Pancreas (tissue), 10 donors: ENCODE results near the gene TIMP3. TPM values are rescaled to one million over a fixed set of nuclear protein-coding genes. Genes with fewer than 3 reads are reported as not detected.

Source experiments
- ATAC-seq, 4 donors: fragments of 200-7000 bp; cut with Tn5 transposase; one replicate each; pipeline versions ENCODE4 v1.8.0 to v1.9.1; 2020; ENCODE audit warnings: mild to moderate bottlenecking in 4 of 4, moderate library complexity in 4 of 4
- DNase-seq, 6 donors: peaks; one replicate each; pipeline ENCODE4 v3.0.0-alpha.2; 2020
- FAIRE-seq: peaks from 2 replicates; lab custom pipeline; 2012; peaks lifted over from hg19 to GRCh38; lab: Jason Lieb, UNC
- H3K27ac ChIP-seq, 4 donors: fragments of 200-600 bp; sonication (generic); 1 replicate in 3 of 4; 2 replicates in 1 of 4; pipeline versions ENCODE4 v1.5.0 to v1.8.0; 2020
- H3K27me3 ChIP-seq, 4 donors: fragments of 200-600 bp; one replicate each; pipeline ENCODE4 v1.8.0; 2021
- H3K36me3 ChIP-seq, 3 donors: fragments of 200-600 bp; sonication (generic) in 1 of 3; one replicate each; pipeline versions ENCODE4 v1.5.0 to v1.8.0; 2020 to 2021
- H3K4me1 ChIP-seq, 3 donors: fragments of 200-600 bp; one replicate each; pipeline ENCODE4 v1.8.0; 2021
- H3K4me3 ChIP-seq, 4 donors: fragments of 200-600 bp; sonication (generic) in 2 of 4; one replicate each; pipeline versions ENCODE4 v1.5.0 to v1.8.0; 2020 to 2021
- H3K9me3 ChIP-seq, 4 donors: fragments of 200-600 bp; one replicate each; pipeline ENCODE4 v1.8.0; 2021
- WGBS, 2 donors: extraction: QIAGEN DNeasy Blood & Tissue Kit; methylation state at CpG; one replicate each; pipeline ENCODE4 v1.1.7; 2013; 5-methylcytosine and 5-hydroxymethylcytosine counted together
- intact Hi-C, 3 donors: fragments of 100-400 bp; cut with DNase I; formaldehyde crosslinking; loops; one replicate each; pipeline versions ENCODE4 v1.11.1 to v1.14.2; 2022
- polyA plus RNA-seq, 2 donors: library from polyadenylated mRNA; stranded (reverse); fragments of 200-250 nt; gene quantifications; one replicate each; pipeline ENCODE4 v1.2.3, GENCODE V29; 2013
- total RNA-seq, 6 donors: library from RNA; stranded (reverse); fragmentation: NEBNext Ultra II Directional in 4 of 6; extraction: Animal tissue kit (Norgen Biotek cat#: 25700) in 4 of 6; gene quantifications; one replicate each; pipeline versions ENCODE4 v1.2.1 to v1.2.4, GENCODE V29; 2021 to 2023
- TF ChIP-seq, protein P1 (sequence below), 4 donors: fragments of 200-600 bp; sonication (generic) in 3 of 4; IDR thresholded peaks; one replicate each; pipeline versions ENCODE4 v1.5.0 to v1.8.0; 2021; ENCODE audit warnings: antibody characterized with exemption in 4 of 4
- donor health status: healthy with polysubstance abuse.
- donor health status: DM: no; HTN: no; CAD: no; lungs with moderate emphysema.
- donor health status: DM: no; HTN: no; CAD: no.
- donor health status: control.
- donor health status: control.
- donor health status: Bipolar disorder and iron deficiency.
- donor health status: DM: yes; HTN: yes; CAD: no.
- donor health status: DM: no; HTN: no; CAD: no.
- donor health status: DM: no; HTN: no; CAD: no.
- donor health status: DM: yes; HTN: yes; CAD: no.

Gene TIMP3
- total and polyA plus RNA-seq, 8 donors = 14.0 to 87.0 (median 48.2) TPM

DNA sequence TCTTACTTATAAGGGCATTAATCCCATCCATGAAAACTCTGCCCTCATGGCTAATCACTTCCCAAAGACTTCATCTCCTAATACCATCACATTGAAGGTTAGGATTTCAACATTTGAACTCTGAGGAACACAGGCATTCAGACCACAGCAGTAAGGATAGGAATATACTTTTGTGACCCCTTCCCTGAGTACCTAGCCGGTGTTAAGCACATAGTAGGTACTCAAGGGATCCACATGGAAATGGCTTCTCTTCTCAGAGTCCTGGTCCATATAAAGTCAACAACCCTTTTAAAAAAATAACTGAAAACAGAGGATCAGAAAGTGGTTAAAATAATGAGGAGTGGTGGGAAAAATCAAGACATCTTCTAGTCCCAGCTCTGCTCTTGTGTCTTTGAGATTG, 78.0 kb downstream of the TIMP3 start:
- FAIRE-seq (no peak), DNase-seq (no peak), ATAC-seq (no peak)
- intact Hi-C loops = no loop called here
- Histone ChIP-seq H3K9me3 (no peaks in the 10 kb centered on the region), H3K4me3 (no peak overlapping the region), H3K27ac (no peak overlapping the region), H3K4me1 (no peaks in the 10 kb centered on the region), H3K36me3 (no peaks in the 10 kb centered on the region), H3K27me3 (no peaks in the 10 kb centered on the region)
- WGBS, 2 donors = 40 to 53% methylated on average over 1 of the region's 1 CpG
- TF ChIP-seq, protein P1, sequence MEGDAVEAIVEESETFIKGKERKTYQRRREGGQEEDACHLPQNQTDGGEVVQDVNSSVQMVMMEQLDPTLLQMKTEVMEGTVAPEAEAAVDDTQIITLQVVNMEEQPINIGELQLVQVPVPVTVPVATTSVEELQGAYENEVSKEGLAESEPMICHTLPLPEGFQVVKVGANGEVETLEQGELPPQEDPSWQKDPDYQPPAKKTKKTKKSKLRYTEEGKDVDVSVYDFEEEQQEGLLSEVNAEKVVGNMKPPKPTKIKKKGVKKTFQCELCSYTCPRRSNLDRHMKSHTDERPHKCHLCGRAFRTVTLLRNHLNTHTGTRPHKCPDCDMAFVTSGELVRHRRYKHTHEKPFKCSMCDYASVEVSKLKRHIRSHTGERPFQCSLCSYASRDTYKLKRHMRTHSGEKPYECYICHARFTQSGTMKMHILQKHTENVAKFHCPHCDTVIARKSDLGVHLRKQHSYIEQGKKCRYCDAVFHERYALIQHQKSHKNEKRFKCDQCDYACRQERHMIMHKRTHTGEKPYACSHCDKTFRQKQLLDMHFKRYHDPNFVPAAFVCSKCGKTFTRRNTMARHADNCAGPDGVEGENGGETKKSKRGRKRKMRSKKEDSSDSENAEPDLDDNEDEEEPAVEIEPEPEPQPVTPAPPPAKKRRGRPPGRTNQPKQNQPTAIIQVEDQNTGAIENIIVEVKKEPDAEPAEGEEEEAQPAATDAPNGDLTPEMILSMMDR (IDR thresholded peaks at IDR 0.05) = no peak

DNA sequence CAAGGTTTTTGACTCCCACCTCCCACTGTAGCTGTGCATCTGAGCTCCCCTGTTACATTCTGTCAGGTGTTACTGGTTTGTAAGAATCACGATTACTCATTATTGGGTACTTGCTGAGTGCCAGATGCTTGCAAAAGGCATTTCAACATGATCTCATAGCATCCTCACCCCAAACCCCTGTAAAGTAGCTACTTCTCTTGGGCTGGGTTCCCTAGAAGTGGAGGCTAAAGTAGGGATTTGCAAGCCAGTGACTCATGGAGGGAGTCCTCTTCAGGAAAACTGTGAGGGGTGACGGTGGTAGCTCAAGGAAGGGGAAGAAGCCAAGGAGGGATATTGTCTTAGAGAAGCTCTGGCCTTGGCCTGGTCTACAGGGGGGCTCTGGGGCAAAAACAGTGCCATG, 78.6 kb downstream of the TIMP3 start:
- no peaks in the 10 kb centered on the region for H3K36me3 ChIP-seq

DNA sequence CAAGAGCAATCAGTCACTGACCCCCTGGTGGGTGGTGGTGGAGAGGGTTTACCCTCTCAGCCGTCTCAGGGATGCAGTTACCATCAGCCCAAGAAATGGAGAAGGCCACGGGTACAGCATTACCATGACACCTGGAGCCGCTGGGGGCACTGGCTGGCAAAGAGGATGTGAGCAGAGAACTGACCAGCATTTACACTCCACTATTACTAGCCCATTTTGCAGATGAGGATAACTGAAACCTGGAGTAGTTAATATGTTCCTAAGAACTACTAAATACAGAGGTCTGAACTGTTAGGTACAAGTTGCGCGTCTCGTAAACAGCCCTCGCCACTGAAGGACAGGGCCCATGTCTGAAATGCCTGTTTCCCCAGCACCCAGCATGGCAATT, 79.0 kb downstream of the TIMP3 start:
- no peaks in the 10 kb centered on the region for H3K27me3 ChIP-seq
- no peak overlapping the region for H3K27ac ChIP-seq
- no peak overlapping the region for H3K4me3 ChIP-seq
- H3K9me3 ChIP-seq = no peaks in the 10 kb centered on the region
- DNase-seq = no peak
- WGBS, 2 donors = 68 to 74% methylated on average over 7 of the region's 7 CpGs
- ATAC-seq = no peak
- FAIRE-seq = no peak
- intact Hi-C loops = no loop called here
- TF ChIP-seq, protein P1 (IDR thresholded peaks at IDR 0.05) = no peak
- no peaks in the 10 kb centered on the region for H3K36me3 ChIP-seq
- no peaks in the 10 kb centered on the region for H3K4me1 ChIP-seq

More for the DNA sequence above, 78.6 kb downstream of the TIMP3 start:
- intact Hi-C loops = no loop called here
- 38 to 65% methylated on average over 1 to 2 of the region's 2 CpGs for whole genome bisulfite sequencing, 2 donors
- Histone ChIP-seq H3K27ac (no peak overlapping the region), H3K27me3 (no peaks in the 10 kb centered on the region), H3K4me1 (no peaks in the 10 kb centered on the region), H3K9me3 (no peaks in the 10 kb centered on the region), H3K4me3 (no peak overlapping the region)
- DNase-seq (no peak), FAIRE-seq (no peak), ATAC-seq (no peak)
- TF ChIP-seq, protein P1 (IDR thresholded peaks at IDR 0.05) = no peak

DNA sequence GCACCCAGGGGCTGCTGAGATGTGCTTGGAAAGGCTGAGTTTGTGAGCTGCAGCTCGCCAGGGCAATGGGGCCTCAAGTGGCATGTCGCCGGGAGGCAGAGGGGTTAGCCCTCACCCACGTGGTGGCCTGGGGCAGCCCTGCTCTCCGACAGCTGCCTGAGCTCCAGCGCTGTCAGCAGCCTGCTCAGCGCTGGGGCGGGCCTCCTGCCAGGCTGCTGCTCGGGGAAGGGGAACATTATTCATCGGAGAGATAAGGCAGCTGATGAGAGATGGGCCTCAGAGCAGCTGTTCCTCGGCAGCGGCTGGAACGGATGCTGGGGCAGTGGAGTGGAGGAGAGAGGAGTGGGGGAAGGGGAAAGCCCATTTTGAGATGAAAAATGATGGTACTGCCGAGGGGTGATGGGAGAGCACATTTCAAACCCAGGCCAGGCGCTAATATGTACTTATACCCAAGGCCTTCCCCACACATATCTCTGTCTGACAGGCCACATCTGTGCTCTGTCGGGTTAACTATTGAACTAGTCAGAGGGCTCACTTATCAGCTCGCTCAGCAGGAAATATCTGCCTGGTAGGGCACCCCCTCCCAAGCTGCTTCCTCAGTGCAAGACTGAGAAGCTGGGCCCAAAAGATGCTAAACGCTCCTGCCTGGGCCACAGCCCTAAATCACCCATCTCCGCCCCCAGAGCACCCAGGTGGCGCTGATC, 79.5 kb downstream of the TIMP3 start:
- TF ChIP-seq, protein P1 (IDR thresholded peaks at IDR 0.05) = no peak
- H3K4me3 ChIP-seq = no peak overlapping the region
- FAIRE-seq = no peak
- no peak overlapping the region for H3K27ac ChIP-seq
- peak in 4 of 6 donors; percentile 16 to 32 (median 21) for DNase-seq
- no peaks in the 10 kb centered on the region for H3K4me1 ChIP-seq
- H3K9me3 ChIP-seq = no peaks in the 10 kb centered on the region
- intact Hi-C loops = no loop called here
- ATAC-seq = peak in 3 of 4 donors; percentile 68 to 88 (median 83)
- no peaks in the 10 kb centered on the region for H3K27me3 ChIP-seq
- no peaks in the 10 kb centered on the region for H3K36me3 ChIP-seq
- 11 to 14% methylated on average over 20 of the region's 20 CpGs for WGBS, 2 donors

DNA sequence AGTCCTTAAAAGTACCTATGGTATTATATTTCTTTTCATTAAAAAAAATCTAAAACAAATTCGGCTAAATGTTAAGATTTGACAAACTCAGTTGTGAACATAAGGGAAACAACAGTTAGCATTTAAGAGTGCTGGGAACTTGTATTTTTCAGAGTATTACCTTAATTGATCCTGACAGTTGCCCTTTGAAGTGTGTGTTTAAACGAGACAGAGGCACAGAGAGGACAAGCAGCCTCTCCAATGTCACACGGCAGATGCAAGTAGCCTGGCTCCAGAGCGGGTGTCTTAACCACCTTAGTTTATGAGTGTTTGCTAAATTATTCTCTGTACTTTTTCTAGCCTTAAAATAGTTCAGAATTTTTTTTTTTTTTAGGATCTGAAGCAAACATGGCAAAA, 80.9 kb downstream of the TIMP3 start:
- H3K9me3 ChIP-seq = no peaks in the 10 kb centered on the region
- no peak overlapping the region for H3K27ac ChIP-seq
- H3K36me3 ChIP-seq = no peaks in the 10 kb centered on the region
- no peak for DNase-seq
- no peak overlapping the region for H3K4me3 ChIP-seq
- TF ChIP-seq, protein P1 (IDR thresholded peaks at IDR 0.05) = no peak
- 62 to 65% methylated on average over 4 of the region's 4 CpGs for WGBS, 2 donors
- H3K27me3 ChIP-seq = no peaks in the 10 kb centered on the region
- no peak for FAIRE-seq
- no peak for ATAC-seq
- intact Hi-C loops = no loop called here
- no peaks in the 10 kb centered on the region for H3K4me1 ChIP-seq
